ENCODE data around the gene RND3. TPM values are rescaled to one million over a fixed set of nuclear protein-coding genes. Genes with fewer than 3 reads are reported as not detected.

Gene RND3
- total and polyA plus RNA-seq, 10 of the 15 experiments (the other 5 are each of a cell fraction or from before 2014, with no cell fraction given): 0.38 to 18.3 (median 0.93) TPM

DNA sequence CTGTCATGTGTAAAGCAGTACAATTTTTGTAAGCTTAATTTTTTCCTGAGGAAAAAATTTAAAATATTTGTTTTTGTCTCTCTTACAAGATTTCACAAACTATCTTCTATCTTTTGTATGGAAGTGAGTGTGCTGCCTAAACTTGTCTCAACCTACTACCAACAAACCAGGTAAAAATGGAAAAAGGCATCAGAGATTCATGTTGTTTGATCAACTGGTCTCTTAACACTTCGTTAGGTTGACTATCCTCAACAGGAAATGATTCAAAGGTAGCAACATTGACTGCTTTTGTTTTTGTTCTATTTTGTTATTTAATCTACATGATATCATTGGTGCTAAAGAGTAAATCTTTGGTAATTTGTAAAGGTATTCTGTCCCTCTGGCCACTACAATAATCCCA lies 47.7 kb upstream of the RND3 start:
- Histone ChIP-seq H3K9ac (ENCODE audit: control insufficient read depth, insufficient read depth, low read length) (no peak overlapping the region), H3K9me3 (replicated peaks; ENCODE audit: control insufficient read depth, insufficient read depth, low read length) (no peaks in the 10 kb centered on the region; the same call in 2 of the 3 replicates), H3K4me2 (ENCODE audit: control insufficient read depth, insufficient read depth) (no peak overlapping the region), H3K27me3 (replicated peaks in 1 of 2; ENCODE audit: control insufficient read depth in 2 of 2, insufficient read depth in 2 of 2, low read length in 1 of 2) (no peaks in the 10 kb centered on the region), H3K79me2 (ENCODE audit: control insufficient read depth, insufficient read depth, low read length) (no peaks in the 10 kb centered on the region), H3K4me3 (no peak overlapping the region), H3K4me1 (ENCODE audit: control insufficient read depth, insufficient read depth, low read length) (no peaks in the 10 kb centered on the region), H4K20me1 (ENCODE audit: control insufficient read depth, insufficient read depth) (no peaks in the 10 kb centered on the region), H2AFZ (ENCODE audit: control insufficient read depth, low read depth, low read length) (no peak overlapping the region), H3K36me3 (ENCODE audit: control insufficient read depth in 2 of 2, insufficient read depth in 2 of 2, low read length in 1 of 2) (no peaks in the 10 kb centered on the region; a peak in 1 of 4 replicates), H3K27ac (ENCODE audit: control insufficient read depth, insufficient read depth) (no peak overlapping the region)
- 6% methylated on average over 1 of the region's 1 CpG for WGBS (ENCODE audit: insufficient coverage, insufficient replicate concordance, low lambda C conversion rate, missing lambda C conversion rate)
- intact Hi-C loops (cut with micrococcal nuclease; ENCODE audit: unreplicated experiment) (no loop called here), in situ Hi-C loops (cut with MboI) (no loop called here)
- TF ChIP-seq FOXK2 (IDR thresholded peaks at IDR 0.05): no peak
- TF ChIP-seq HCFC1 (IDR thresholded peaks at IDR 0.05; ENCODE audit: low read length): no peak
- TF ChIP-seq, protein P1, sequence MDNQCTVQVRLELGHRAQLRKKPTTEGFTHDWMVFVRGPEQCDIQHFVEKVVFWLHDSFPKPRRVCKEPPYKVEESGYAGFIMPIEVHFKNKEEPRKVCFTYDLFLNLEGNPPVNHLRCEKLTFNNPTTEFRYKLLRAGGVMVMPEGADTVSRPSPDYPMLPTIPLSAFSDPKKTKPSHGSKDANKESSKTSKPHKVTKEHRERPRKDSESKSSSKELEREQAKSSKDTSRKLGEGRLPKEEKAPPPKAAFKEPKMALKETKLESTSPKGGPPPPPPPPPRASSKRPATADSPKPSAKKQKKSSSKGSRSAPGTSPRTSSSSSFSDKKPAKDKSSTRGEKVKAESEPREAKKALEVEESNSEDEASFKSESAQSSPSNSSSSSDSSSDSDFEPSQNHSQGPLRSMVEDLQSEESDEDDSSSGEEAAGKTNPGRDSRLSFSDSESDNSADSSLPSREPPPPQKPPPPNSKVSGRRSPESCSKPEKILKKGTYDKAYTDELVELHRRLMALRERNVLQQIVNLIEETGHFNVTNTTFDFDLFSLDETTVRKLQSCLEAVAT (IDR thresholded peaks at IDR 0.05): no peak
- no peak for TF ChIP-seq KAT2A (conservative IDR thresholded peaks at IDR 0.05; ENCODE audit: control insufficient read depth, low read depth, low read length)
- TF ChIP-seq, protein P2, sequence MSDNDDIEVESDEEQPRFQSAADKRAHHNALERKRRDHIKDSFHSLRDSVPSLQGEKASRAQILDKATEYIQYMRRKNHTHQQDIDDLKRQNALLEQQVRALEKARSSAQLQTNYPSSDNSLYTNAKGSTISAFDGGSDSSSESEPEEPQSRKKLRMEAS (IDR thresholded peaks at IDR 0.05; ENCODE audit: low read depth, low read length): no peak
- TF ChIP-seq, protein P3, sequence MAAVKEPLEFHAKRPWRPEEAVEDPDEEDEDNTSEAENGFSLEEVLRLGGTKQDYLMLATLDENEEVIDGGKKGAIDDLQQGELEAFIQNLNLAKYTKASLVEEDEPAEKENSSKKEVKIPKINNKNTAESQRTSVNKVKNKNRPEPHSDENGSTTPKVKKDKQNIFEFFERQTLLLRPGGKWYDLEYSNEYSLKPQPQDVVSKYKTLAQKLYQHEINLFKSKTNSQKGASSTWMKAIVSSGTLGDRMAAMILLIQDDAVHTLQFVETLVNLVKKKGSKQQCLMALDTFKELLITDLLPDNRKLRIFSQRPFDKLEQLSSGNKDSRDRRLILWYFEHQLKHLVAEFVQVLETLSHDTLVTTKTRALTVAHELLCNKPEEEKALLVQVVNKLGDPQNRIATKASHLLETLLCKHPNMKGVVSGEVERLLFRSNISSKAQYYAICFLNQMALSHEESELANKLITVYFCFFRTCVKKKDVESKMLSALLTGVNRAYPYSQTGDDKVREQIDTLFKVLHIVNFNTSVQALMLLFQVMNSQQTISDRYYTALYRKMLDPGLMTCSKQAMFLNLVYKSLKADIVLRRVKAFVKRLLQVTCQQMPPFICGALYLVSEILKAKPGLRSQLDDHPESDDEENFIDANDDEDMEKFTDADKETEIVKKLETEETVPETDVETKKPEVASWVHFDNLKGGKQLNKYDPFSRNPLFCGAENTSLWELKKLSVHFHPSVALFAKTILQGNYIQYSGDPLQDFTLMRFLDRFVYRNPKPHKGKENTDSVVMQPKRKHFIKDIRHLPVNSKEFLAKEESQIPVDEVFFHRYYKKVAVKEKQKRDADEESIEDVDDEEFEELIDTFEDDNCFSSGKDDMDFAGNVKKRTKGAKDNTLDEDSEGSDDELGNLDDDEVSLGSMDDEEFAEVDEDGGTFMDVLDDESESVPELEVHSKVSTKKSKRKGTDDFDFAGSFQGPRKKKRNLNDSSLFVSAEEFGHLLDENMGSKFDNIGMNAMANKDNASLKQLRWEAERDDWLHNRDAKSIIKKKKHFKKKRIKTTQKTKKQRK (IDR thresholded peaks at IDR 0.05; ENCODE audit: low read depth, low read length): no peak
- no peak for TF ChIP-seq GABPA (IDR thresholded peaks at IDR 0.05; ENCODE audit: low read depth)
- TF ChIP-seq CBFB (IDR thresholded peaks at IDR 0.05; ENCODE audit: low read depth): no peak
- TF ChIP-seq HDAC2 (IDR thresholded peaks at IDR 0.05): no peak
- no peak for TF ChIP-seq FOXM1 (IDR thresholded peaks at IDR 0.05; ENCODE audit: low read depth, low read length)
- TF ChIP-seq EZH2 (IDR thresholded peaks at IDR 0.05; ENCODE audit: borderline replicate concordance, control insufficient read depth, low read depth, low read length): no peak
- TF ChIP-seq BCL11A (IDR thresholded peaks at IDR 0.05; ENCODE audit: low read depth, low read length): no peak
- no peak for TF ChIP-seq POU2F2 (IDR thresholded peaks at IDR 0.05; ENCODE audit: borderline replicate concordance, low read depth, low read length)
- TF ChIP-seq NRF1 (conservative IDR thresholded peaks at IDR 0.05; ENCODE audit: low read depth, low read length): no peak
- no peak for TF ChIP-seq RELB (IDR thresholded peaks at IDR 0.05; ENCODE audit: low read depth)
- no peak for TF ChIP-seq ZNF217 (IDR thresholded peaks at IDR 0.05)
- no peak for TF ChIP-seq ZBED1 (IDR thresholded peaks at IDR 0.05; ENCODE audit: borderline replicate concordance)
- TF ChIP-seq NBN (IDR thresholded peaks at IDR 0.05): no peak
- RAD21 ChIA-PET (ENCODE audit: unreplicated experiment): interaction anchor here (1.0 kb wide), 2 partner anchors 18 to 21 kb away, joined by 3 to 4 read pairs; no protein-coding TSS in a partner anchor
- CTCF ChIA-PET: interaction anchor here (1.0 to 3.9 kb wide), 4 partner anchors 13 to 67 kb away, joined by 3 to 16 read pairs (median 5); no protein-coding TSS in a partner anchor
- SMC1A ChIA-PET (ENCODE audit: uncharacterized antibody, unreplicated experiment): interaction anchor here (0.7 to 5.0 kb wide), 8 partner anchors 13 to 66 kb away, joined by 3 to 15 read pairs (median 4); no protein-coding TSS in a partner anchor
- DNase-seq (ENCODE audit: low read depth, low spot score): no peak
- no peak for FAIRE-seq
- BruUV-seq (replicated peaks): no TSS peak
- ATAC-seq: no peak
- POLR2A ChIA-PET: interaction anchor here (1.3 kb wide), 1 partner anchor 48 kb away, joined by 4 read pairs; no protein-coding TSS in a partner anchor
